K562 (cell line): Measurements from ENCODE around the gene ADAT3. TPM values are rescaled to one million over a fixed set of nuclear protein-coding genes. Genes with fewer than 3 reads are reported as not detected.

Experiments
- ATAC-seq: fragments of 200-7000 bp; cut with Tn5 transposase; 3 replicates; pipeline ENCODE4 v1.9.1; 2020; ENCODE audit warnings: moderate library complexity
- BruUV-seq: library from RNA; stranded (reverse); fragments of 400-500 nt; replicated peaks from 2 replicates; lab custom pipeline; 2021; lab: Mats Ljungman, UMichigan
- CTCF ChIA-PET: fragments of 300-600 bp; formaldehyde crosslinking; extraction: SDS; loops from one replicate; lab custom pipeline; 2021; ENCODE audit warnings: low intra/inter-chr PET ratio; lab: Yijun Ruan, JAX
- POLR2A ChIA-PET: fragments of 300-600, 350-650 bp; sonication (Branson Sonifier 250); formaldehyde crosslinking; extraction: SDS; loops from one replicate; lab custom pipeline; 2021; ENCODE audit warnings: antibody characterized with exemption, inconsistent platforms; lab: Yijun Ruan, JAX
- DNase-seq, 4 experiments: peaks; one replicate each; pipeline versions ENCODE4 v3.0.0 to v3.0.0-alpha.2; 2011 to 2018; ENCODE audit warnings: low spot score in 3 of 4, mixed read lengths in 3 of 4; ENCODE audit errors: extremely low read depth in 1 of 4
- FAIRE-seq: peaks from 2 replicates; lab custom pipeline; 2011; peaks lifted over from hg19 to GRCh38; lab: Jason Lieb, UNC
- H2AFZ ChIP-seq: 2 replicates; pipeline ENCODE4 v1.6.0; 2011; ENCODE audit warnings: low read depth, low read length, control low read depth, inconsistent platforms
- H3K27ac ChIP-seq: fragments of 200-600 bp; 3 replicates; pipeline ENCODE4 v1.8.0; 2011; ENCODE audit warnings: low read depth, mild to moderate bottlenecking, control low read depth, inconsistent platforms, low read length, moderate library complexity, mixed read lengths; ENCODE audit errors: extremely low read depth
- H3K27me3 ChIP-seq, 2 experiments: fragments of 300-600 bp in 1 of 2; 2 replicates in 1 of 2; 3 replicates in 1 of 2; pipeline versions ENCODE4 v1.6.0 to v1.8.0; 2011; ENCODE audit warnings: inconsistent platforms in 2 of 2, low read length in 2 of 2, mild to moderate bottlenecking in 1 of 2, mixed read lengths in 1 of 2, moderate library complexity in 1 of 2; ENCODE audit not compliant: control insufficient read depth in 2 of 2, insufficient read depth in 2 of 2
- H3K36me3 ChIP-seq: fragments of 300-600 bp; 3 replicates; pipeline ENCODE4 v1.8.0; 2011; ENCODE audit warnings: mild to moderate bottlenecking, low read length, inconsistent platforms; ENCODE audit not compliant: control insufficient read depth, insufficient read depth
- H3K4me1 ChIP-seq, 2 experiments: fragments of 200-600 bp in 1 of 2; replicated peaks in 1 of 2; 2 replicates in 1 of 2; 3 replicates in 1 of 2; pipeline versions ENCODE4 v1.5.1 to v1.8.0; 2011; ENCODE audit warnings: inconsistent platforms in 2 of 2, low read length in 2 of 2, mild to moderate bottlenecking in 1 of 2, mixed read lengths in 1 of 2, moderate library complexity in 1 of 2; ENCODE audit not compliant: control insufficient read depth in 2 of 2, insufficient read depth in 2 of 2
- H3K4me2 ChIP-seq: 2 replicates; pipeline ENCODE4 v1.6.1; 2011; ENCODE audit warnings: low read length, control low read depth, inconsistent platforms, mixed read lengths; ENCODE audit not compliant: insufficient read depth
- H3K4me3 ChIP-seq: fragments of 200-600 bp; sonication (generic), shearing (Covaris generic); 2 replicates; pipeline ENCODE4 v1.5.1; 2016; ENCODE audit warnings: control low read depth, inconsistent platforms
- H3K79me2 ChIP-seq: fragments of 200-600 bp; 3 replicates; pipeline ENCODE4 v1.8.0; 2011; ENCODE audit warnings: low read length, inconsistent platforms; ENCODE audit not compliant: control insufficient read depth, insufficient read depth
- H3K9ac ChIP-seq, 2 experiments: 2 replicates each; pipeline versions ENCODE4 v1.6.0 to v1.6.1; 2011; ENCODE audit warnings: low read depth in 2 of 2, low read length in 2 of 2, control low read depth in 1 of 2, inconsistent platforms in 1 of 2, mild to moderate bottlenecking in 1 of 2, mixed read lengths in 1 of 2; ENCODE audit not compliant: insufficient read depth in 1 of 2
- H3K9me1 ChIP-seq: one replicate; pipeline ENCODE4 v1.6.0; 2011; ENCODE audit warnings: inconsistent platforms, mild to moderate bottlenecking, low read length, moderate library complexity; ENCODE audit not compliant: control insufficient read depth, insufficient read depth
- H3K9me3 ChIP-seq: replicated peaks from 2 replicates; pipeline ENCODE4 v1.5.1; 2011; ENCODE audit warnings: low read depth, low read length, inconsistent platforms; ENCODE audit not compliant: control insufficient read depth, insufficient read depth
- H4K20me1 ChIP-seq: replicated peaks from 2 replicates; pipeline ENCODE4 v1.6.1; 2011; ENCODE audit warnings: low read length, inconsistent platforms, mixed read lengths; ENCODE audit not compliant: control insufficient read depth, insufficient read depth
- GTF2F1 ChIP-seq: IDR thresholded peaks from 2 replicates; pipeline ENCODE4 v1.6.1; 2011; ENCODE audit warnings: low read depth, low read length, improper control_type of control experiment
- MED1 ChIP-seq: sonication (generic); formaldehyde crosslinking; IDR thresholded peaks from 2 replicates; pipeline ENCODE4 v1.8.1; 2023; ENCODE audit warnings: missing genetic modification reagents, borderline replicate concordance
- POLR2G ChIP-seq: fragments of 200-400 bp; formaldehyde crosslinking; IDR thresholded peaks from 2 replicates; pipeline ENCODE4 v1.6.1; 2017; ENCODE audit warnings: low read depth, mild to moderate bottlenecking, antibody characterized with exemption, low read length, moderate library complexity
- RBFOX2 ChIP-seq: fragments of 200-400 bp; formaldehyde crosslinking; IDR thresholded peaks from 2 replicates; pipeline ENCODE4 v1.6.1; 2017; ENCODE audit warnings: low read depth, mild to moderate bottlenecking, low read length, moderate library complexity
- ZBTB1 ChIP-seq: sonication (generic); formaldehyde crosslinking; IDR thresholded peaks from 2 replicates; pipeline ENCODE4 v1.8.1; 2023; ENCODE audit warnings: missing genetic modification reagents, low read depth, mild to moderate bottlenecking, borderline replicate concordance
- ZNF121 ChIP-seq: sonication (generic); formaldehyde crosslinking; conservative IDR thresholded peaks from 2 replicates; pipeline ENCODE4 v1.8.0; 2022; ENCODE audit warnings: missing genetic modification reagents
- ZNF668 ChIP-seq: fragments of 250-450 bp; sonication (Bioruptor Pico); IDR thresholded peaks from 2 replicates; pipeline ENCODE4 v1.8.0; 2022; ENCODE audit warnings: mild to moderate bottlenecking, inconsistent platforms
- WGBS: fragments of 100-300 bp; shearing (Covaris generic); methylation state at CpG from one replicate; pipeline ENCODE4 v1.1.6; 2016; ENCODE audit warnings: low coverage, mixed read lengths; ENCODE audit not compliant: insufficient coverage; ENCODE audit errors: missing lambda C conversion rate; 5-methylcytosine and 5-hydroxymethylcytosine counted together
- in situ Hi-C: fragments of 300-500 bp; cut with MboI; formaldehyde crosslinking; loops from 4 replicates; pipeline ENCODE4 v1.15.0; 2018; ENCODE audit warnings: inconsistent platforms, mixed read lengths
- intact Hi-C: fragments of 100-400 bp; cut with micrococcal nuclease; formaldehyde crosslinking; loops from 2 replicates; pipeline ENCODE4 v1.14.2; 2022
- polyA plus RNA-seq, 8 experiments: library from polyadenylated mRNA; depleted of rRNA in 4 of 8; stranded (reverse) in 5 of 8; unstranded in 3 of 8; fragments of >200 nt; fragmentation: Nextera tagmentation in 2 of 8; fragmentation: Illumina TruSeq in 1 of 8; extraction: Ambion mirVana in 2 of 8; extraction: Trizol in 1 of 8; gene quantifications; 2 replicates each; pipeline versions ENCODE4 v1.2.1 to v1.2.3, GENCODE V29; 2011 to 2014; ENCODE audit warnings: inconsistent platforms in 1 of 8, missing spikeins in 1 of 8
- total RNA-seq, 7 experiments: library from RNA; depleted of rRNA in 6 of 7; stranded (reverse); fragments of >200 nt in 6 of 7; fragmentation: Illumina TruSeq in 2 of 7; extraction: Trizol in 2 of 7; gene quantifications; 2 replicates each; pipeline versions ENCODE4 v1.2.1 to v1.2.3, GENCODE V29; 2011 to 2021; ENCODE audit warnings: low replicate concordance in 1 of 7
- TF ChIP-seq, protein P1 (sequence below): sonication (generic); formaldehyde crosslinking; IDR thresholded peaks from 2 replicates; pipeline ENCODE4 v1.8.1; 2022; ENCODE audit warnings: missing genetic modification reagents

ADAT3 gene
- total and polyA plus RNA-seq, 9 of the 15 experiments (the other 6 are each of a cell fraction or from before 2014, with no cell fraction given) = 0.67 to 15.6 (median 7.8) TPM; not detected in 4

DNA sequence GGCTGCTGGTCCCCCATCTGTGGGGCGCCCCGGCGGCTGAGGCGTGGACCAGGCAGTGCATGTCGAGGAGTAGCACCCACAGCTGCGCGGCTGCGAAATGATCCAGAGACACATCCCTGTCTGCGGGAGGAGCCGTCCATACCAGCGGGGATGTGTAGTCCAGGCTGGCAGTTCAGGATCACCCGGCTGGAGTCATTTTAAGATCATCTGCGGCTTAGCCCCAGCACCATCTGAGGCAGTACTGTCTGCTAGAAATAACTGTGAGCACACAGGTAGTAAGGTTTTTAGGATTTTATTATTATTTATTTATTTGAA, 3.1 kb downstream of the ADAT3 start:
- Histone ChIP-seq H3K27me3 (no peaks in the 10 kb centered on the region), H3K9ac (peak overlapping the region in 1 of 2 experiments; percentile 89; a peak in 2 of 4 replicates), H2AFZ (no peak overlapping the region), H3K36me3 (peaks cover 40% of the 10 kb centered on the region; the same call in 1 of the 3 replicates), H3K4me2 (no peak overlapping the region), H3K4me3 (no peak overlapping the region), H3K4me1 (peaks cover 16 to 62% of the 10 kb centered on the region in 2 experiments; a peak in 4 of 5 replicates), H3K9me3 (no peaks in the 10 kb centered on the region), H3K27ac (no peak overlapping the region), H3K9me1 (no peaks in the 10 kb centered on the region), H3K79me2 (peaks cover 75% of the 10 kb centered on the region), H4K20me1 (no peaks in the 10 kb centered on the region; the same call in 1 of the 2 replicates)
- TF ChIP-seq MED1 (no peak), GTF2F1 (no peak), ZNF121 (CRISPR knock-in tag) (no peak), ZNF668 (CRISPR knock-in tag) (no peak), ZBTB1 (CRISPR knock-in tag) (no peak), RBFOX2 (peak; percentile 13)
- CTCF ChIA-PET = no interaction called here
- ATAC-seq (no peak), DNase-seq (no peak), FAIRE-seq (no peak)
- BruUV-seq = no TSS peak
- POLR2A ChIA-PET = no interaction called here
- in situ Hi-C loops (no loop called here), intact Hi-C loops (no loop called here)
- 93% methylated on average over 8 of the region's 13 CpGs for WGBS

DNA sequence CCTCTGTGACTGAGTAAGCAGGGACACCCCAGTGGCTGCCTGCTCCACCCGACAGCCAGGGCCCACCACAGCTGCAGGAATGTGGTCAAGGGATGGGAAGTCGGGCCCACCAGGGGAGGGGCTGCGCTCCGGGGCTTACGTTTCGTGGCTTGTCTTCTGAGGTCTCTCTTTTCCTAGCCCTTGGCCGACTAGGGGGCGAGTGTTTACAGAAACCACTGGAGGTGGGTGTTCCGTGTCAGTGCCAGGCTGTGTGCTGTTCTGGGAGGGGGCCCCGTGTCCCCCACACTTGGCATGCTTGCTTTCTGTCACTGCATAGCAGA, 4.5 kb downstream of the ADAT3 start:
- WGBS = 83% methylated on average over 10 of the region's 10 CpGs
- POLR2A ChIA-PET = no interaction called here

More for the DNA sequence above, 4.5 kb downstream of the ADAT3 start:
- Histone ChIP-seq H3K4me2 (no peak overlapping the region), H3K36me3 (peaks cover 54% of the 10 kb centered on the region; the same call in 1 of the 3 replicates), H4K20me1 (no peaks in the 10 kb centered on the region; the same call in 1 of the 2 replicates), H3K79me2 (peaks cover 85% of the 10 kb centered on the region), H3K27me3 (no peaks in the 10 kb centered on the region), H3K9me1 (no peaks in the 10 kb centered on the region), H3K4me1 (peaks cover 11 to 66% of the 10 kb centered on the region in 2 experiments; a peak in 4 of 5 replicates), H3K27ac (no peak overlapping the region), H3K9me3 (no peaks in the 10 kb centered on the region), H3K9ac (peak overlapping the region in 1 of 2 experiments; percentile 61; a peak in 2 of 4 replicates), H2AFZ (no peak overlapping the region), H3K4me3 (no peak overlapping the region)
- CTCF ChIA-PET = no interaction called here
- in situ Hi-C loops (no loop called here), intact Hi-C loops (no loop called here)
- no peak for FAIRE-seq
- TF ChIP-seq POLR2G = peak; percentile 41; the same call in 1 of the 2 replicates
- TF ChIP-seq, protein P1, sequence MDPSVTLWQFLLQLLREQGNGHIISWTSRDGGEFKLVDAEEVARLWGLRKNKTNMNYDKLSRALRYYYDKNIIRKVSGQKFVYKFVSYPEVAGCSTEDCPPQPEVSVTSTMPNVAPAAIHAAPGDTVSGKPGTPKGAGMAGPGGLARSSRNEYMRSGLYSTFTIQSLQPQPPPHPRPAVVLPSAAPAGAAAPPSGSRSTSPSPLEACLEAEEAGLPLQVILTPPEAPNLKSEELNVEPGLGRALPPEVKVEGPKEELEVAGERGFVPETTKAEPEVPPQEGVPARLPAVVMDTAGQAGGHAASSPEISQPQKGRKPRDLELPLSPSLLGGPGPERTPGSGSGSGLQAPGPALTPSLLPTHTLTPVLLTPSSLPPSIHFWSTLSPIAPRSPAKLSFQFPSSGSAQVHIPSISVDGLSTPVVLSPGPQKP = no peak
- DNase-seq = no peak
- BruUV-seq = no TSS peak
- no peak for ATAC-seq
